Common myeloid progenitor, CD34-positive (primary cell): ENCODE results near the gene ZNF554.

Experiments
- CTCF ChIA-PET: fragments of 350-600 bp; sonication (Branson Sonifier 250); formaldehyde crosslinking; loops from one replicate; lab custom pipeline; 2021; ENCODE audit warnings: antibody characterized with exemption; lab: Charles Lee
- POLR2A ChIA-PET: fragments of 350-600 bp; sonication (Branson Sonifier 250); formaldehyde crosslinking; loops from one replicate; lab custom pipeline; 2021; ENCODE audit warnings: antibody characterized with exemption; lab: Charles Lee
- DNase-seq, 3 donors: peaks; one replicate each; pipeline versions ENCODE4 v3.0.0 to v3.0.0-alpha.2; 2013
- H3K27ac ChIP-seq, 2 experiments: 1 replicate in 1 of 2; 2 replicates in 1 of 2; pipeline ENCODE4 v1.7.0; 2013; ENCODE audit warnings: inconsistent platforms in 2 of 2, low read length in 2 of 2, mild to moderate bottlenecking in 2 of 2, low read depth in 1 of 2, moderate library complexity in 1 of 2; ENCODE audit not compliant: severe bottlenecking in 2 of 2, insufficient read depth in 1 of 2, poor library complexity in 1 of 2
- H3K27me3 ChIP-seq, 5 experiments: replicated peaks in 2 of 5; 1 replicate in 3 of 5; 2 replicates in 2 of 5; pipeline versions ENCODE4 v1.6.1 to v1.7.0; 2013; ENCODE audit warnings: low read length in 4 of 5, mild to moderate bottlenecking in 2 of 5, moderate library complexity in 2 of 5, inconsistent platforms in 1 of 5; ENCODE audit not compliant: insufficient read depth in 5 of 5, control insufficient read depth in 4 of 5
- H3K36me3 ChIP-seq, 4 experiments: 1 replicate in 2 of 4; 2 replicates in 2 of 4; pipeline versions ENCODE4 v1.6.1 to v1.7.0; 2013; ENCODE audit warnings: low read length in 3 of 4, control low read depth in 1 of 4, mild to moderate bottlenecking in 1 of 4; ENCODE audit not compliant: control insufficient read depth in 4 of 4, insufficient read depth in 4 of 4
- H3K4me1 ChIP-seq, 4 experiments: 1 replicate in 3 of 4; 2 replicates in 1 of 4; pipeline versions ENCODE4 v1.6.1 to v1.7.1; 2013; ENCODE audit warnings: low read length in 3 of 4, mild to moderate bottlenecking in 3 of 4, control low read depth in 1 of 4, inconsistent platforms in 1 of 4, moderate library complexity in 1 of 4; ENCODE audit not compliant: control insufficient read depth in 4 of 4, insufficient read depth in 4 of 4; ENCODE audit errors: control extremely low read depth in 1 of 4
- H3K4me3 ChIP-seq, 7 experiments: 1 replicate in 4 of 7; 2 replicates in 3 of 7; pipeline versions ENCODE4 v1.5.1 to v1.7.0; 2013; ENCODE audit warnings: mild to moderate bottlenecking in 7 of 7, low read length in 6 of 7, moderate library complexity in 6 of 7, inconsistent platforms in 2 of 7, low read depth in 2 of 7, control low read depth in 1 of 7; ENCODE audit not compliant: insufficient read depth in 4 of 7, control insufficient read depth in 1 of 7; ENCODE audit errors: extremely low read depth in 1 of 7
- H3K9me3 ChIP-seq, 5 experiments: 1 replicate in 4 of 5; 2 replicates in 1 of 5; pipeline versions ENCODE4 v1.6.1 to v1.7.1; 2013; ENCODE audit warnings: low read length in 4 of 5, mild to moderate bottlenecking in 2 of 5, inconsistent platforms in 1 of 5, low read depth in 1 of 5, moderate library complexity in 1 of 5; ENCODE audit not compliant: control insufficient read depth in 4 of 5, insufficient read depth in 2 of 5; ENCODE audit errors: control extremely low read depth in 1 of 5
- WGBS: methylation state at CpG from one replicate; pipeline ENCODE4 v1.1.5; 2013; ENCODE audit not compliant: insufficient coverage; 5-methylcytosine and 5-hydroxymethylcytosine counted together

ZNF554 gene

GRCh38 chr19:2782936-2783780 is 36.5 kb upstream of the ZNF554 start, which contains the start of gene SGTA:
TSS of gene SGTA (minus strand) at chr19:2783273. CDS start at chr19:2769068, 14,205 bp downstream.
- Histone ChIP-seq H3K9me3 (no peaks in the 10 kb centered on the region), H3K4me1 (peaks cover 14 to 47% (median 33%) of the 10 kb centered on the region in 4 experiments), H3K4me3 (peak within 1 kb of the TSS; percentile 72 to 99 (median 89)), H3K27me3 (no peaks in the 10 kb centered on the region), H3K27ac (peak within 1 kb of the TSS; percentile 92 to 96), H3K36me3 (peaks cover 0 to 20% (median 12%) of the 10 kb centered on the region in 4 experiments)
- peak; percentile 98 to 99 (median 99) for DNase-seq
- POLR2A ChIA-PET, result interaction anchor here (1.0 kb wide), 1 partner anchor 517 kb away, joined by 4 read pairs; no protein-coding TSS in a partner anchor
- under 1% methylated on average over 66 of the region's 68 CpGs for WGBS
- CTCF ChIA-PET, result interaction anchor here (2.2 kb wide), 1 partner anchor 135 kb away, joined by 7 read pairs; no protein-coding TSS in a partner anchor

- ChIA-PET POLR2A (interaction anchor here (1.0 kb wide), 1 partner anchor 518 kb away, joined by 4 read pairs; no protein-coding TSS in a partner anchor), CTCF (interaction anchor here (1.2 to 2.2 kb wide), 2 partner anchors 136 to 356 kb away, joined by 3 to 7 read pairs; partner anchors contain the start of gene TIMM13)
- Histone ChIP-seq H3K36me3 (peaks cover 0 to 20% (median 9%) of the 10 kb centered on the region in 4 experiments), H3K4me3 (peak overlapping the region in 5 of 7 experiments; percentile 83 to 99 (median 95)), H3K27ac (peak overlapping the region in 1 of 2 experiments; percentile 66), H3K27me3 (no peaks in the 10 kb centered on the region), H3K9me3 (no peaks in the 10 kb centered on the region), H3K4me1 (peaks cover 14 to 47% (median 33%) of the 10 kb centered on the region in 4 experiments)
- DNase-seq, result no peak
- WGBS, result 94% methylated on average over 6 of the region's 7 CpGs
Observed at GRCh38 chr19:2783781-2784145, 35.9 kb upstream of the ZNF554 start.

DNA sequence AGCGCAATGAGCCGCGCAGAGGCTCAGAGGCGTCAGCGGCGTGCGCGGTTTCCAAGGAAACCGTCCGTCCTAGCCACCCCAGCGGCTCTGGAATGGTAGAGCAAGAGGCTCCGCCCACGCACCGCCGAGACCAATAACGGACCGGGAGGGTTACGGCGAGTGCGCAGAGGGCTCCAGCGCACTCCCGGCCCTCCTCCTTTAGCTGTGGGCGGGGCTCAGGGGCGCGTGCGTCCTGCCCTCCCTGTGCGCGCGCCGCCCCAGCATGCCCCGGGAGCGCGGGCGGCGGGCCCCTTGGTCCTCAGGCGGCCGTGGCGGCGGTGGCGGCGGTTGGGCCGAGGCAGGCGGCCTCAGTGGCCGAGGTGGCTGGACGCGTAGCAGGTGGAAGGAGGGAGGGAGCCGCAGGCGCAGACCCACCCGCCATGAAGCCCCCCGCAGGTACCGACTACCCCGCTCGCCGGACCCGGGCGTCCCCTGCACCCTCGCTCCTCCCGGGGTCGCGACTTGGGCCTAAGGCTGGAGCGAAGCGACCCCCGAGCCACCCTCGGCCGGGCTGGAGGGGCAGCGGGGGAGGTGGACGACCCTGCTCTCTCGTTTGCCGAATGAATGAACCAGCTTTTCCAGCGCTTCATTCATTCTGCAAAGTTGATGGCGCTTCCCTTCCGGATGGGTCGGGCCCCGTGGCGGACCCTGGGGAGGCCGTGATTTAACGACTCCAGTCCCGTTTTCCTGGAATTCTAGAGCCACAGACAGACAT is 34.2 kb upstream of the ZNF554 start, which contains the start of gene THOP1:
Gene THOP1, plus strand, starts transcription at position 260 of the 754 bp plus-strand sequence. Its CDS starts 160 bp downstream, at position 420.
- WGBS, result under 1% methylated on average over 61 of the region's 78 CpGs
- peaks cover 14 to 46% (median 33%) of the 10 kb centered on the region in 4 experiments for H3K4me1 ChIP-seq
- ChIA-PET CTCF (interaction anchor here (0.8 kb wide), 1 partner anchor 15 kb away, joined by 3 read pairs; no protein-coding TSS in a partner anchor), POLR2A (no interaction called here)
- peak within 1 kb of the TSS; percentile 40 to 79 for H3K27ac ChIP-seq
- H3K9me3 ChIP-seq, result no peaks in the 10 kb centered on the region
- H3K27me3 ChIP-seq, result no peaks in the 10 kb centered on the region
- peaks cover 0 to 25% (median 8%) of the 10 kb centered on the region in 4 experiments for H3K36me3 ChIP-seq
- H3K4me3 ChIP-seq, result peak within 1 kb of the TSS; percentile 62 to 94 (median 81)
- DNase-seq, result peak; percentile 98 to 99 (median 99)

DNA sequence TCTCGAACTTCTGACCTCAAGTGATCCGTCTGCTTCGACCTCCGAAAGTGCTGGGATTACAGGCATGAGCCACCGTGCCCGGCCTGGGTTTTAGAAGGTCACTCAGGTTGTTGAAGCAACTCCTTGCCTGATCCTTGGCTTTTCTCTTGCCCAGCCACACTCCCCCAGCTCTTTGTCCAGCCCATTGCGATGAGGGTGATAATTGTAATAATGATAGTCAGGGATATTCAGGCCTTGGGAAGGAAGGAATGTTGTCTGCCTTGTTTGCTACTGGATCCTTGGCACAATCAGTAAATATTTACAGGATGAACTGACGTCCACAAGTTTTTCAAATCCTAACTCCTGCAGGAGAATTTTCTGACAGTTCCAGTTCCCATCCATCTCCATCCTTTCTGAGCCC is 32.6 kb upstream of the ZNF554 start:
- H3K4me3 ChIP-seq, result no peak overlapping the region
- ChIA-PET POLR2A (no interaction called here), CTCF (no interaction called here)
- no peak overlapping the region for H3K27ac ChIP-seq
- no peak for DNase-seq
- H3K36me3 ChIP-seq, result peaks cover 0 to 38% (median 16%) of the 10 kb centered on the region in 4 experiments
- H3K27me3 ChIP-seq, result no peaks in the 10 kb centered on the region
- WGBS, result 98% methylated on average over 5 of the region's 8 CpGs
- peaks cover 14 to 36% (median 27%) of the 10 kb centered on the region in 4 experiments for H3K4me1 ChIP-seq
- H3K9me3 ChIP-seq, result no peaks in the 10 kb centered on the region

GRCh38 chr19:2788237-2788636 is 31.4 kb upstream of the ZNF554 start:
- 94% methylated on average over 5 of the region's 5 CpGs for WGBS
- Histone ChIP-seq H3K4me1 (peaks cover 10 to 26% (median 22%) of the 10 kb centered on the region in 4 experiments), H3K27ac (peak overlapping the region in 1 of 2 experiments; percentile 9), H3K9me3 (no peaks in the 10 kb centered on the region), H3K27me3 (no peaks in the 10 kb centered on the region), H3K36me3 (peaks cover 0 to 40% (median 16%) of the 10 kb centered on the region in 4 experiments), H3K4me3 (no peak overlapping the region)
- CTCF ChIA-PET, result no interaction called here
- POLR2A ChIA-PET, result no interaction called here
- DNase-seq, result no peak

DNA sequence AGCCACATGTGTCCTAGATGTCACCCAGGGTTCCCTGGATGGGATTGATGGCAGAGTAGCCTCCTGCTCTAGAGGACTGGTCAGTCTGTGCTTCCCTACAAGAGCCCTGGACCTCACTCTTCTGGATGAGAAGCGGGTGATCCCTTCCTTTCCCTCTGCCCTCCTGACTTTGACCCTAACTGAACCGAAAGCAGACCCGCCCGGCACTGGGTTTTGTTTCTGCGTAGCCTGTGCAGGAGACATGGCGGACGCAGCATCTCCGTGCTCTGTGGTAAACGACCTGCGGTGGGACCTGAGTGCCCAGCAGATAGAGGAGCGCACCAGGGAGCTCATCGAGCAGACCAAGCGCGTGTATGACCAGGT is 29.5 kb upstream of the ZNF554 start:
- Histone ChIP-seq H3K9me3 (no peaks in the 10 kb centered on the region), H3K4me1 (peaks cover 5 to 11% (median 7%) of the 10 kb centered on the region in 4 experiments), H3K27me3 (no peaks in the 10 kb centered on the region), H3K4me3 (no peak overlapping the region), H3K27ac (no peak overlapping the region), H3K36me3 (peaks cover 0 to 55% (median 27%) of the 10 kb centered on the region in 4 experiments)
- POLR2A ChIA-PET, result no interaction called here
- no peak for DNase-seq
- WGBS, result 96% methylated on average over 9 of the region's 14 CpGs
- CTCF ChIA-PET, result no interaction called here
